NCI-H460 (cell line): ENCODE data around the gene MPHOSPH10. TPM values are rescaled to one million over a fixed set of nuclear protein-coding genes. Genes with fewer than 3 reads are reported as not detected.
A peak's percentile ranks its signal among the peaks of the same experiment; 100 is the strongest.
"Not testable (repeated sequence)": the region's sequence is repeated elsewhere in the genome, so short reads cannot be mapped to it uniquely, and the experiment has no call there.

ENCODE experiments used
- DNase-seq: peaks from one replicate; pipeline ENCODE4 v3.0.0-alpha.2; 2016; ENCODE audit warnings: low read depth; ENCODE audit errors: extremely low read depth
- polyA plus RNA-seq: library from polyadenylated mRNA; depleted of rRNA; stranded (reverse); fragments of >200 nt; gene quantifications from 2 replicates; pipeline ENCODE4 v1.2.3, GENCODE V29; 2014; cell fraction: nucleus; rRNA removed
- total RNA-seq: library from RNA; depleted of rRNA; stranded (reverse); fragments of >200 nt; shearing (Covaris generic); gene quantifications from 2 replicates; pipeline ENCODE4 v1.2.3, GENCODE V29; 2014; rRNA removed

The MPHOSPH10 gene, protein sequence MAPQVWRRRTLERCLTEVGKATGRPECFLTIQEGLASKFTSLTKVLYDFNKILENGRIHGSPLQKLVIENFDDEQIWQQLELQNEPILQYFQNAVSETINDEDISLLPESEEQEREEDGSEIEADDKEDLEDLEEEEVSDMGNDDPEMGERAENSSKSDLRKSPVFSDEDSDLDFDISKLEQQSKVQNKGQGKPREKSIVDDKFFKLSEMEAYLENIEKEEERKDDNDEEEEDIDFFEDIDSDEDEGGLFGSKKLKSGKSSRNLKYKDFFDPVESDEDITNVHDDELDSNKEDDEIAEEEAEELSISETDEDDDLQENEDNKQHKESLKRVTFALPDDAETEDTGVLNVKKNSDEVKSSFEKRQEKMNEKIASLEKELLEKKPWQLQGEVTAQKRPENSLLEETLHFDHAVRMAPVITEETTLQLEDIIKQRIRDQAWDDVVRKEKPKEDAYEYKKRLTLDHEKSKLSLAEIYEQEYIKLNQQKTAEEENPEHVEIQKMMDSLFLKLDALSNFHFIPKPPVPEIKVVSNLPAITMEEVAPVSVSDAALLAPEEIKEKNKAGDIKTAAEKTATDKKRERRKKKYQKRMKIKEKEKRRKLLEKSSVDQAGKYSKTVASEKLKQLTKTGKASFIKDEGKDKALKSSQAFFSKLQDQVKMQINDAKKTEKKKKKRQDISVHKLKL
- total RNA-seq = 29.9 and 35.4 TPM in 2 replicates
- polyA plus RNA-seq = 28.8 and 33.2 TPM in 2 replicates

DNA sequence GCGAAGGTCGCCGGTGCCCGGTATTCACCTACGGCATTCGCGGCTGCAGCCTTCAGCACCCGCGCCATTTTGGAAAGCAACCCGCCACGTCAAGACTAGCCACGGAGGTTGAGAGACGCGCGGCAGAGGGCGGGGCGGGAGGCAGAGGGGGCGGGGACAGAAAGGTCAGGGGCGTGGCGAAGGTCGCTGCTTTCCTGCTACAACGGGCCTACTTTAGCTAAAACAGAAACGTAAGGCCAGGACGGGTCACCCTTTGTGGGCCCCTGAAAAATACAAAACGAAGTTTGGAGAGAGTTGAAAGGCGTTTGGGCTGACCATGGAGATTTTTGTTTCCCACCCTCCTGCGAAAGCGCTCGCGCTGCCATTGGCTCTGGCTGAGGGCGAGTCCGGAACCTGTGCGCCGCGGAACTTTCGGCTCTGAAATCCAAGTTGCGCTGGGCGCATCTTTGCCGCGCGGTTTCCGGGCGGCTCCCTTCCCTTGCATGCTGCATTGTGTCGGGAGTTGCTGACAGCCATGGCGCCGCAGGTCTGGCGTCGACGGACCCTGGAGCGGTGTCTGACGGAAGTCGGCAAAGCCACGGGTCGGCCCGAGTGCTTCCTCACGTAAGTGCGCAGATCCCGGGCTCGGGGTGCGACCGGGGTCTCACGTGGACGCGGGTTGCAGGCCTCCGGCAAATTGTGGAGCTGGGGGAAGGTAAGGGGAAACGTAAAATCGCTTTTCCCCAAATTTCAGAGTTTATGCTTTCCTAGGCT lies at the start of gene MPHOSPH10, which contains the start of gene MCEE:
Gene MPHOSPH10 (plus strand): TSS at position 483 of the 753 bp plus-strand sequence. CDS start 32 bp downstream, at position 515.
Gene MCEE (minus strand): TSS at position 78 of the 753 bp plus-strand sequence. CDS start 10 bp downstream, at position 68.
- peak; percentile 88 for DNase-seq

DNA sequence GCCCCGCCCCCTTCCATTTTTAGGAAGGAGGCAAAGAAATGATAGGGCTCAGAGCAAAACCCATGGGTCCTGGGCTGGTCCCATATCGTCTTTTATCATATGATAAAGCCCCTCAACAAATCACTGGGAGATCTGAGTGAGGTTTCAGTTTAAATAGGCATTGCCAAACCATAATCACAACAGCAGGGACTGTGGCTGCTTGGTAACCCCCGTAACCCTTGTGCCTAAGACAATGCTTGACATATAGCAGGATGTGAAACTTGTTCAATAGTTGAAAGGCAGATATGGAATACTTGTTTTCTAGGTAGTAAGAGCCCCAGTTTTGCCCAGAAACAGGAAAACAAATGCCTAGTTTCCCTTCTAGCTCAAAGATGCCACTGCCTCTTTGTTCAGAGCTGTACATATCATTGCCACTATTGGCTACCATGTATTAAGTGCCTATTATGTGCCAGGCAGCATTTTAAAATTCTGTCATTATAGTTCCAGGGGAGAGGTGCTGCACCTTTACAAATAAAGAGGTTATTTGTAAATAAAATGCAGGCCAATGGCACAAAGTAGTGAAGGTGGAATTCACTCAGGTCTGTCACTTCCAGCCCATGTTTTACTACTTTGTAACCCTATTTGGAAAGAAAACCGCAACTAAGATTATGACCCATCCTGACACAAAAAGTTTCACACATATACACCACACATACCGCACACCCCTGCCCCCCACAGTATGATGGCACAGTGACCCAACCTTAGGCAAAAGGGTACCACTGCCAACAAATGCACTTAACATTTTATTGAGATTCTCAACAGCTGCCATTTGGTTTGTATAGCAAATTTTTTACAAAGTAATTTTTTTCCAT lies 47.8 kb upstream of the MPHOSPH10 start:
- no peak for DNase-seq

DNA sequence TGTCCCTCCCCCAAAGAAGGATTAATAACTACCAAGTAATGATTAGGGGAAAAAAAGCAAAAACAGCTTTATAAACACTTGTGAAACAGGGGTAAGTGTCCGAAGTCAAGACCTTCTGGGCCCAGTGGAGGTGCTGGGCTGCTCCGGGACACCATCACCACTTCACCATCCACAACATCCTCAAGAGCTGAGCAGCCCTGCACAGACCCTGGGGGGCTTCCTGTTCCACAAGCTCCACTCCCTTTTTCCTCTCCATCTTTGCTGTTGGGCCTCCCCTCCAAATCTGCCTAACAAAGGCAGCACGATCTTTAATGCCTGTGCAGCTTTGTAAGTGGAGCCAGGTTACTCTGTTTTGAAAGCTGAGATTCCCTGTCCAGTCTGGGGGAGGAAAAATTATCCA lies 47.1 kb upstream of the MPHOSPH10 start:
- not testable (repeated sequence) for DNase-seq

DNA sequence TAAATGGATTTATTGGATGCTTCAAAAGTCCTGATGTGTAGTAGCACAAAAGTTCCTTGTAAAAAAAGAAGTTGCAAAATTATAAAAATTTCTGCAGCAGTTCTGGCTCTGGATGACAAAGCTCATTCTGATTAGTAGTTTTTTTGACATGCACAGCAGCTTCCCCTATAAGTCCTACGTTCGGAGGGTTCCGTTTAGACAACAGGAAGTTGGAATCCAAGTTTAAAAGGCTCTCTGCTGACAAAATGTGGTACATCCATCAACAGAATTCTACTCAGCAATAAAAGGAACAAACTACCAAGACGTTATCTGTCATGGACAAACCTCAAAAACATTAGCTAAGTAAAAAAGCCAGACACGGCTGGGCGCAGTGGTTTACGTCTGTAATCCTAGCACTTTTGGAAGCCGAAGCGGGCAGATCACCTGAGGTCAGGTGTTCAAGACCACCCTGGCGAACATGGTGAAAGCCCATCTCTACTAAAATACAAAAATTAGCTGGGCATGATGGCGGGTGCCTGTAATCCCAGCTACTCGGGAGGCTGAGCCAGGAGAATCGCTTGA lies 46.6 kb upstream of the MPHOSPH10 start:
- not testable (repeated sequence) for DNase-seq

DNA sequence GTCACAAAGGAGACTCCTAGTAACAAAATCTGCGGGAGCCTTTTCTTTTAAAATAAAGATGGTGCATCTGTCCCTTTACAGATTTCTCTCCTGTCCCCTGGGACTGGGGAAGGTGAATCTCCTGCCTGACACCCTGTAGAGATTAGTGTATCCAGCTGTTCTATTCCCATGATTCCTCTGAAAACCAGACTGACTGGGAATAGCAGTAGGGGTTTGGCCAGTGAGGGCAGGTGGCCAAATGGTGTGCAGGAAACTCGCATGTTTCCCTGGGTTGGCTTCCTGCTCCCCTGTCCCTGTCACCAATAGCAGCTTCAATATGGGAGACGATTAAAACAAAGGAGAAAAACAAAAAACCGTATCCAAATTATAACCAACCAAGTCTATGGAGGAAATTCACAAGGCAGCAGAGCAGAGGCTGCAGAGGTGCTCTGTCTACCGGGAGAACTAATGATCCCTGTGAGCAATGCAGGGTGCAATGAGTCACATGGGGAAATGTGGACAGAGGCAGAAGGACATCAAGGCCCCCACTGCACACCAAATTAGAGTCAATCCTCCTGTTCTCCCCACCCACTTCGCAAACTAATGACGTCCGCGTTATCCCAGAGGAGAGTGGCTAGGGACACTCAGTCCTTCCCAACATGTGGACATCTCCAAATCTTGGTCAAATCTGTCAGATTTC lies 45.0 kb upstream of the MPHOSPH10 start:
- not testable (repeated sequence) for DNase-seq

DNA sequence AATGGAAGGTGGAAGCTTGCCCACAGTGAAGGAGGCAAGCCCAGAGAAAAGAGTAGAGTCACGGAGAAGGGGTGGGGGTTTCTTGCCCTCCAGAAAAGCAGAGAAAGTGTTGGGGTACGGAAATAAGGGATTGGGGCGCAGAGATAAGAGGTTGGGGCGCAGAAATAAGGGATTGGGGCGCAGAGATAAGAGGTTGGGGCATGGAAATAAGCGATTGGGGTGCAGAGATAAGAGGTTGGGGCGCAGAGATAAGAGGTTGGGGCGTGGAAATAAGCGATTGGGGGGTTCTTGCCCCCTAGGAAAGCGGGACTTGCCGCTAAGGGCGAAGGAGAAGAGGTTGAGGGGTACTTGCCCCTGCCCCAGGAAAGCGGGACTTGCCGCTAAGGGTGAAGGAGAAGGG lies 41.0 kb upstream of the MPHOSPH10 start:
- not testable (repeated sequence) for DNase-seq

DNA sequence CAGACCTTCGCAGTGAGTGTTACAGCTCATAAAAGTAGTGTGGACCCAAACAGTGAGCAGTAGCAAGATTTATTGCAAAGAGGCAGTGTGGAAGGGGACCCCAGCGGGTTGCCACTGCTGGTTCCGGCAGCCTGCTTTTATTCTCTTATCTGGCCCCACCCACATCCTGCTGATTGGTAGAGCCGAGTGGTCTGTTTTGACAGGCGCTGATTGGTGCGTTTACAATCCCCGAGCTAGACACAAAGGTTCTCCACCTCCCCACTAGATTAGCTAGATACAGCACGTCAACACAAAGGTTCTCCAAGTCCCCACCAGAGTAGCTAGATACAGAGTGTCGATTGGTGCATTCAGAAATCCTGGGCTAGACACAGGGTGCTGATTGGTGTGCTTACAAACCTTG lies 38.6 kb upstream of the MPHOSPH10 start:
- not testable (repeated sequence) for DNase-seq

GRCh38 chr2:71092491-71093260 lies 37.8 kb upstream of the MPHOSPH10 start:
- not testable (repeated sequence) for DNase-seq

GRCh38 chr2:71100195-71100964 lies 30.1 kb upstream of the MPHOSPH10 start:
- peak; percentile 60 for DNase-seq

DNA sequence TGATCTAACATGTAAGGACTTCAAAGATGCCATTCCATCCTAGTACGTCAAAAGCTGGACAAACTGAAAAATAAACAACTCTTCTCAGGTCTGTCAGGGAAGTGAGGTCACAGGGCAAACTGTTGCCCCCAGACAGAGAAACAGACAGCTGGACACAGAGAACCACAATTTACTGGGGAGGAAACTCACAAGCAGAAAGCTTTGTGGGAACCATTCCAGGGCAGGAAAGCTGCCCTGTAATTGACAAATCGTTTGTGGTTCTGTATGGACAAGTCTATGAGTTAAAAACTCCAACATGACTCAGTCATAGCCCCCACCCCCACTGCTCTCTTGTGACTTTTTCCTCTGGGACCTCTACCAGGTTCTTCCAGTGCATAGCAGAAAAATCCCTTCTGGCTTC lies 28.8 kb upstream of the MPHOSPH10 start:
- DNase-seq = no peak

DNA sequence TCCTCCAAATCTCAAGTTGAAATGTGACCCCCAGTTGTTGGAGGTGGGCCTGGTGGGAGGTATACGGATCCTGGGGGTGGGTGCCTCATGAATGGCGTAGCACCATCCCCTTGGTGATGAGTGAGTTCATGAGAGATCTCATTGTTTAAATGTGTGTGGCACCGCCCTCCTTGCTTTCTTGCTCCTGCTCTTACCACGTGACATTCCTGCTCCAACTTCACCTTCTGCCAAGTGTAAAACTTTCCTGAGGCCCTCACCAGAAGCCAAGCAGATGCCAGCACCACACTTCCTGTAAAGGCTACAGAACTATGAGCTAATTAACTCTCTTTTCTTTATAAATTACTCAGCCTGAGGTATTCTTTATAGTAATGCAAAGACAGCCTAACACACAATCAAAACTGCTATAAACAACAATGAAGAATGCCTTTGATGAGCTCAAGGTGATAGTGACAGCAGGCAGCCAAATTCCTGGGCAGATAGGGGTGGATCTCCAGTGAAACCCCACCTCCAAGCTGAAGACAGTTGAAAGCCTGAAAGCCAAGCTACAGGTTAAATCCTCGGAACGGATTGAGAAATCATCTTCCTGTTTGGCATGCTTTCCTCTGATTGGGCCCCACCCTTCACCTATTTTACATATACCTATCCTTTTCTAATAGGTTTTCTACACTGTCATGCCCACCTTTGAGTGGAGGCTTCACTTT lies 27.3 kb upstream of the MPHOSPH10 start:
- DNase-seq = no peak

GRCh38 chr2:71103809-71104208 lies 26.6 kb upstream of the MPHOSPH10 start:
- DNase-seq = no peak

DNA sequence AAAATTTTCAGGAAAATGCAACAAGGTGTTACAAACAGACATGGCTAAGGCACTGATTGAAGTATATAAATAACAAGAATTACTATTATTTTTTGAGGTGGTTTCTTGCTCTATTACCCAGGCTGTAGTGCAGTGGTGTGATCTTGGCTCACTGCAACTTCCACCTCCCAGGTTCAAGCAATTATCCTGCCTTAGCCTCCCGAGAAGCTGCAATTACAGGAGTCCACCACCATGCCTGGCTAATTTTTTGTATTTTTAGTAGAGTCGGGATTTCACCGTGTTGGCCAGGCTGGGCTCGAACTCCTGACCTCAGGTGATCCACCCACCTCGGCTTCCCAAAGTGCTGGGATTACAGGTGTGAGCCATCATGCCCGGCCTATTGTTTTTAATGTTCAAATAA lies 24.0 kb upstream of the MPHOSPH10 start:
- not testable (repeated sequence) for DNase-seq

- DNase-seq = no peak
Observed at GRCh38 chr2:71108091-71108490, 22.3 kb upstream of the MPHOSPH10 start.

- no peak for DNase-seq
Observed at GRCh38 chr2:71113843-71114242, 16.6 kb upstream of the MPHOSPH10 start.

DNA sequence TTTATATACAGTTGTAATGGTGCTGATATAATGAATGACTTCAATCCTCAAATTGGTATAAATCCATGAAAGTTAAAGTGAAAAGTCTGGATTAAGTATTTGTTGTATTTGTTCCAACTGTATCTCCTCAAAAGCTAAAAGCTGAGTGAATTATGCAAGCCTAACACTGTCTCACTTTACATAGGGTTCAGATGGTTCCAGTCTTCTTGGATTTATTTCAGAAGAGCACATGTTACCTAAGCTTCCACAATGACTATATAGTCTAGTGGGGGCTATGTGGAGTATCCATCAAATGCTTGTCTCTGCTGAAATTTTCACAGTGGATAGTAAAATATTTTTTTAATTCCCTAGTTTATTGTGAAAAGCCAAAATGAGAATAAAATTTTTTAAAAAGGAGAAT lies 13.4 kb upstream of the MPHOSPH10 start:
- DNase-seq = no peak

- DNase-seq = no peak
Observed at GRCh38 chr2:71120195-71120594, 10.2 kb upstream of the MPHOSPH10 start.
